Measurements from ENCODE around the gene MEIS1. TPM values are rescaled to one million over a fixed set of nuclear protein-coding genes. Genes with fewer than 3 reads are reported as not detected.
"Not testable (repeated sequence)": the region's sequence is repeated elsewhere in the genome, so short reads cannot be mapped to it uniquely, and the experiment has no call there.

MEIS1 gene
- total RNA-seq, 6 experiments from 2014 or later, result 3.1 to 8.8 (median 4.2) TPM

DNA sequence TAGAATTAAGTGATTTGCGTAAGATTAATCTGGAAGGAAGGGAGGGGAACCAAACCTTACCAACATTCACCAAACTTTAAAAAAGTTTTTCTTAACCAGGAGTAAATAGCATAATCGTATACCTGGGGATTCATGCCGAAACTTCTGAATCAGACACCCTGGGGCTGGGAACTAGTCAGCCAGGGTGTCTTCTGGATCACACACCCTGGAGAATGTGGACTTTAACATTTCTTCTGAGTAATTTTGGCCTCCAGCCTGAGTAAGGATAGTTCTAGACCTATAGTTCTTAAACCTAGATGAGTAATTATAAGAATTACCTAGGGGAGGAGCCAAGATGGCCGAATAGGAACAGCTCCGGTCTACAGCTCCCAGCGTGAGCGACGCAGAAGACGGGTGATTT is 44.1 kb upstream of the MEIS1 start:
- H3K4me3 ChIP-seq, result no peak overlapping the region
- H3K4me1 ChIP-seq, result no peaks in the 10 kb centered on the region
- H3K36me3 ChIP-seq, result no peaks in the 10 kb centered on the region
- 82% methylated on average over 4 of the region's 9 CpGs for WGBS (ENCODE audit: insufficient coverage, low coverage, low lambda C conversion rate, missing lambda C conversion rate)
- DNase-seq (no peak), ATAC-seq (no peak)
- H3K27ac ChIP-seq, result no peak overlapping the region
- no peaks in the 10 kb centered on the region for H3K27me3 ChIP-seq
- intact Hi-C loops (cut with DNase I), result no loop called here
- H3K9me3 ChIP-seq, result no peaks in the 10 kb centered on the region
- TF ChIP-seq, protein P1, sequence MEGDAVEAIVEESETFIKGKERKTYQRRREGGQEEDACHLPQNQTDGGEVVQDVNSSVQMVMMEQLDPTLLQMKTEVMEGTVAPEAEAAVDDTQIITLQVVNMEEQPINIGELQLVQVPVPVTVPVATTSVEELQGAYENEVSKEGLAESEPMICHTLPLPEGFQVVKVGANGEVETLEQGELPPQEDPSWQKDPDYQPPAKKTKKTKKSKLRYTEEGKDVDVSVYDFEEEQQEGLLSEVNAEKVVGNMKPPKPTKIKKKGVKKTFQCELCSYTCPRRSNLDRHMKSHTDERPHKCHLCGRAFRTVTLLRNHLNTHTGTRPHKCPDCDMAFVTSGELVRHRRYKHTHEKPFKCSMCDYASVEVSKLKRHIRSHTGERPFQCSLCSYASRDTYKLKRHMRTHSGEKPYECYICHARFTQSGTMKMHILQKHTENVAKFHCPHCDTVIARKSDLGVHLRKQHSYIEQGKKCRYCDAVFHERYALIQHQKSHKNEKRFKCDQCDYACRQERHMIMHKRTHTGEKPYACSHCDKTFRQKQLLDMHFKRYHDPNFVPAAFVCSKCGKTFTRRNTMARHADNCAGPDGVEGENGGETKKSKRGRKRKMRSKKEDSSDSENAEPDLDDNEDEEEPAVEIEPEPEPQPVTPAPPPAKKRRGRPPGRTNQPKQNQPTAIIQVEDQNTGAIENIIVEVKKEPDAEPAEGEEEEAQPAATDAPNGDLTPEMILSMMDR (IDR thresholded peaks at IDR 0.05), result no peak
- TF ChIP-seq POLR2A (IDR thresholded peaks at IDR 0.05), result no peak

DNA sequence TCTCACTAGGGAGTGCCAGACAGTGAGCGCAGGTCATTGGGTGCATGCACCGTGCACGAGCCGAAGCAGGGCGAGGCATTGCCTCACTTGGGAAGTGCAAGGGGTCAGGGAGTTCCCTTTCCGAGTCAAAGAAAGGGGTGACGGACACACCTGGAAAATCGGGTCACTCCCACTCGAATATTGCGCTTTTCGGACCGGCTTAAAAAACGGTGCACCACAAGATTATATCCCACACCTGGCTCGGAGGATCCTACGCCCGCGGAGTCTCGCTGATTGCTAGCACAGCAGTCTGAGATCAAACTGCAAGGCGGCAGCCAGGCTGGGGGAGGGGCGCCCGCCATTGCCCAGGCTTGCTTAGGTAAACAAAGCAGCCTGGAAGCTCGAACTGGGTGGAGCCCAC is 43.7 kb upstream of the MEIS1 start:
- DNase-seq; H3K27me3 ChIP-seq; H3K27ac ChIP-seq; H3K36me3 ChIP-seq; H3K9me3 ChIP-seq; H3K4me1 ChIP-seq; ATAC-seq; intact Hi-C loops (cut with DNase I); H3K4me3 ChIP-seq: not testable (repeated sequence)
- 60% methylated on average over 5 of the region's 22 CpGs for WGBS (ENCODE audit: insufficient coverage, low coverage, low lambda C conversion rate, missing lambda C conversion rate)

DNA sequence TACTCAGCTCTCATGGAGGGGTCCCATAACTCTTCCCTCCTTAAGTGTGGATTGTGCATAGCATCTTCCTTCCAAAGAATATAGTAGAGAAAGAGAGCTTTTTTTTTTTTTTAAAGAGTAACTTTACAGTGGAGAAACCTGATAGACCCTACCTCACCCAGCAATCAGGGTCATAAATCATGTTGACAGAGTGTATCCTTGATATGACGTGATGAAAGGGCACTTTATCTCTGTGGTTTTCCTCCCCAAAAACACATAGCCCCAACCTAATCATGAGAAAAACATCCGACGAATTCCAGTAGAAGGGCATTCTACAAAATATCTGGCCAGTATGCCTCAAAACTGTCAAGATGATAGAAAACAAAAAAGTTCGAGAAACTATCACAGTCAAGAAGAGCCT is 29.5 kb upstream of the MEIS1 start:
- 31% methylated on average over 4 of the region's 4 CpGs for WGBS (ENCODE audit: insufficient coverage, low coverage, low lambda C conversion rate, missing lambda C conversion rate)
- no peak overlapping the region for H3K4me3 ChIP-seq
- no peaks in the 10 kb centered on the region for H3K4me1 ChIP-seq
- TF ChIP-seq, protein P1 (IDR thresholded peaks at IDR 0.05), result no peak
- no peak for TF ChIP-seq POLR2A (IDR thresholded peaks at IDR 0.05)
- no peak overlapping the region for H3K27ac ChIP-seq
- no peak for ATAC-seq
- H3K36me3 ChIP-seq, result no peaks in the 10 kb centered on the region
- H3K27me3 ChIP-seq, result no peaks in the 10 kb centered on the region
- no peaks in the 10 kb centered on the region for H3K9me3 ChIP-seq
- intact Hi-C loops (cut with DNase I), result no loop called here
- DNase-seq, result no peak

DNA sequence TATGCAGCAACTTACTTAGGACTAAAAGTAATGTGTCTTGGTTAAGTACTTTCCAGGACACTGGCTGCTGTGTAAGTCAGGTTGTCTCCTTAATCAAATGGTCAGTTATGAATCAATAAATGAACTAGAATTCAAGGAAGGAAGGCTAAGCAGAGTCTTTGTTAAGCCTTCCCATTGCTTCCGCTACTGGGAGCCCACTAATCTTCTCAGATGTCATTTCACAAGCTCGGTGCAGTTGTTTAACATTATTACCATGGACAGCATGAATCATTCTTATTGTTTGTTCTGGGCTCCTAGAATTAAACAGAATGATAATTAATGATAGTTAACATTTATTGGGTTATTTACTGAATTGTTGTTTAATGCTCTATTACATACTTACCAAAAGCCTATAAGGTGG is 26.0 kb upstream of the MEIS1 start:
- no peak for TF ChIP-seq POLR2A (IDR thresholded peaks at IDR 0.05)
- TF ChIP-seq, protein P1 (IDR thresholded peaks at IDR 0.05), result no peak
- ATAC-seq, result no peak
- Histone ChIP-seq H3K27me3 (no peaks in the 10 kb centered on the region), H3K36me3 (no peaks in the 10 kb centered on the region), H3K27ac (no peak overlapping the region), H3K4me3 (no peak overlapping the region), H3K9me3 (no peaks in the 10 kb centered on the region), H3K4me1 (no peaks in the 10 kb centered on the region)
- no peak for DNase-seq
- intact Hi-C loops (cut with DNase I), result no loop called here
- 68% methylated on average over 2 of the region's 2 CpGs for WGBS (ENCODE audit: insufficient coverage, low coverage, low lambda C conversion rate, missing lambda C conversion rate)

DNA sequence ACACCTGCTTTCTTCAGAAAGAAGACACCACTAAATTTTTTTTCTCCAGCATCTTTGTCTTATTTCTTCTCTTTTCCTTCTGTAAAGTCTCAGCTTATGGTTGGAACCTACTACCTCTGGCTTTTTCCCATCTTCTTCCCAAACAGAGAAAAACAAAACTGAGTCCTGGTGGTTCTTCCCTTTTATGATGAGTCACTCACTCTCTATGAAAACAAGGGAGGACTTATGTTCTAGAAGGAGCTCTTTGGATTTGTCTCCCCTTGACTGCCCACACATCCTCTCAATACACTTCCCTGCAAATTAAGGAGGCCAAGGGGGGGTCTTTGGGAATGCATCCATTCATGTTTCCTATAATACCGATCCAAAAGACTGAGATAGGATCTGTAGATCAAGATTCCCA is 22.1 kb upstream of the MEIS1 start:
- WGBS (ENCODE audit: insufficient coverage, low coverage, low lambda C conversion rate, missing lambda C conversion rate), result 92% methylated on average over 1 of the region's 1 CpG
- no peaks in the 10 kb centered on the region for H3K27me3 ChIP-seq
- no peaks in the 10 kb centered on the region for H3K36me3 ChIP-seq
- no peaks in the 10 kb centered on the region for H3K4me1 ChIP-seq
- no peak overlapping the region for H3K4me3 ChIP-seq
- ATAC-seq, result no peak
- TF ChIP-seq, protein P1 (IDR thresholded peaks at IDR 0.05), result no peak
- TF ChIP-seq POLR2A (IDR thresholded peaks at IDR 0.05), result no peak
- H3K27ac ChIP-seq, result no peak overlapping the region
- intact Hi-C loops (cut with DNase I), result no loop called here
- H3K9me3 ChIP-seq, result no peaks in the 10 kb centered on the region
- DNase-seq, result no peak
